Parathyroid adenoma (tissue), 2 donors: ENCODE measurements around the gene GPR107.

Source experiments
- H2AFZ ChIP-seq: fragments of 300-600 bp; sonication (generic); one replicate; pipeline ENCODE4 v1.7.0; 2017; ENCODE audit warnings: antibody characterized with exemption, mild to moderate bottlenecking
- H3K27ac ChIP-seq: fragments of 300-600 bp; sonication (generic); one replicate; pipeline ENCODE4 v1.7.0; 2017
- H3K27me3 ChIP-seq: fragments of 300-600 bp; sonication (generic); one replicate; pipeline ENCODE4 v1.7.0; 2017; ENCODE audit warnings: low read length; ENCODE audit not compliant: control insufficient read depth, insufficient read depth
- H3K36me3 ChIP-seq: fragments of 300-600 bp; sonication (generic); one replicate; pipeline ENCODE4 v1.7.0; 2017; ENCODE audit warnings: low read length; ENCODE audit not compliant: control insufficient read depth, insufficient read depth
- H3K4me1 ChIP-seq: fragments of 300-600 bp; sonication (generic); one replicate; pipeline ENCODE4 v1.7.0; 2017; ENCODE audit warnings: control low read depth
- H3K4me2 ChIP-seq: fragments of 300-600 bp; sonication (generic); one replicate; pipeline ENCODE4 v1.7.0; 2017; ENCODE audit warnings: low read length
- H3K4me3 ChIP-seq: fragments of 300-600 bp; sonication (generic); one replicate; pipeline ENCODE4 v1.7.0; 2017; ENCODE audit warnings: low read depth, low read length
- H3K79me2 ChIP-seq: fragments of 300-600 bp; sonication (generic); one replicate; pipeline ENCODE4 v1.7.0; 2017; ENCODE audit warnings: control low read depth
- H3K9ac ChIP-seq: fragments of 300-600 bp; sonication (generic); one replicate; pipeline ENCODE4 v1.7.0; 2017; ENCODE audit warnings: mild to moderate bottlenecking
- H3K9me3 ChIP-seq: fragments of 300-600 bp; sonication (generic); one replicate; pipeline ENCODE4 v1.7.0; 2017; ENCODE audit warnings: low read length; ENCODE audit not compliant: control insufficient read depth
- TF ChIP-seq, protein P1 (sequence below): fragments of 300-600 bp; sonication (generic); IDR thresholded peaks from one replicate; pipeline ENCODE4 v1.7.0; 2017; ENCODE audit warnings: antibody characterized with exemption, mild to moderate bottlenecking
- donor health status: primary hyperparathyroidism.

GPR107 gene

DNA sequence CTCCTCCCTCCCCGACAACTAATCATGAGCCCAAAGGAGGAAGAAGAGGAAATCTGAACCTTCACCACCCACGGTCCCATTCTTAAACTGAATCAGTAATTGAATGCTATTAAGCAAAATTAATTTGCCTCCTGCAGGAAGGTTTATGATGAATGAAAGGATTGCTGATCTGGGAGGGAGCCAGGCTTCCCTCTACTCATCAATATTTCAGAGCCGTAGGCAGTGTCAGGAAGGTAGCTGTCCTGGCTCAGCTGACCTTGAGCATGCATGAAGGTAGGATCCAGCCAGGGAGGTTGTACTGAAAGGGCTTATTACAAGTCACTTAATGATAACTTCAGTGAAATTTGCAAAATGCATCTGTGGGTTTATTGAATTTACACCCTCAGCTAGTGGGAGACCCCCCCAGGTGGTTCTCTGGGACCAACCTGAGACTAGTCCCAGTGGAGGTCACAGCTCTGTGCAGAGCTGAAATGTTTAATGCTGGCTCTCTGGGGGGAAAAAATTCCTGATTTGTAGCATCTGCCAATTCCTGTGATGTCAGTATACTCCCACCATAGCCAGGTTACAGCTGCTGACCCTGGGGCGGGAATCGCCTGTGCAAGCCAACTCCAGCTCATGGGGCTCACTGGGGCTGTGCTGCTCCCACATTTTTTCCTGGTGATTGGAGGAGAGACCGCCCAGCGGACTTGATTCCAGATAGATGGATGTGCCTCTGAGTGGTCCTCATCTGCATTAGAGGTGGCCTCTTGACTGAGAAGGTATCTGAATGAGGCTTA, 70.6 kb downstream of the GPR107 start:
- Histone ChIP-seq H2AFZ (no peak overlapping the region), H3K27ac (no peak overlapping the region), H3K4me3 (no peak overlapping the region), H3K79me2 (no peaks in the 10 kb centered on the region), H3K4me2 (no peak overlapping the region), H3K36me3 (no peaks in the 10 kb centered on the region), H3K9me3 (no peaks in the 10 kb centered on the region), H3K9ac (no peak overlapping the region), H3K27me3 (no peaks in the 10 kb centered on the region), H3K4me1 (no peaks in the 10 kb centered on the region)
- TF ChIP-seq, protein P1, sequence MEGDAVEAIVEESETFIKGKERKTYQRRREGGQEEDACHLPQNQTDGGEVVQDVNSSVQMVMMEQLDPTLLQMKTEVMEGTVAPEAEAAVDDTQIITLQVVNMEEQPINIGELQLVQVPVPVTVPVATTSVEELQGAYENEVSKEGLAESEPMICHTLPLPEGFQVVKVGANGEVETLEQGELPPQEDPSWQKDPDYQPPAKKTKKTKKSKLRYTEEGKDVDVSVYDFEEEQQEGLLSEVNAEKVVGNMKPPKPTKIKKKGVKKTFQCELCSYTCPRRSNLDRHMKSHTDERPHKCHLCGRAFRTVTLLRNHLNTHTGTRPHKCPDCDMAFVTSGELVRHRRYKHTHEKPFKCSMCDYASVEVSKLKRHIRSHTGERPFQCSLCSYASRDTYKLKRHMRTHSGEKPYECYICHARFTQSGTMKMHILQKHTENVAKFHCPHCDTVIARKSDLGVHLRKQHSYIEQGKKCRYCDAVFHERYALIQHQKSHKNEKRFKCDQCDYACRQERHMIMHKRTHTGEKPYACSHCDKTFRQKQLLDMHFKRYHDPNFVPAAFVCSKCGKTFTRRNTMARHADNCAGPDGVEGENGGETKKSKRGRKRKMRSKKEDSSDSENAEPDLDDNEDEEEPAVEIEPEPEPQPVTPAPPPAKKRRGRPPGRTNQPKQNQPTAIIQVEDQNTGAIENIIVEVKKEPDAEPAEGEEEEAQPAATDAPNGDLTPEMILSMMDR: no peak

DNA sequence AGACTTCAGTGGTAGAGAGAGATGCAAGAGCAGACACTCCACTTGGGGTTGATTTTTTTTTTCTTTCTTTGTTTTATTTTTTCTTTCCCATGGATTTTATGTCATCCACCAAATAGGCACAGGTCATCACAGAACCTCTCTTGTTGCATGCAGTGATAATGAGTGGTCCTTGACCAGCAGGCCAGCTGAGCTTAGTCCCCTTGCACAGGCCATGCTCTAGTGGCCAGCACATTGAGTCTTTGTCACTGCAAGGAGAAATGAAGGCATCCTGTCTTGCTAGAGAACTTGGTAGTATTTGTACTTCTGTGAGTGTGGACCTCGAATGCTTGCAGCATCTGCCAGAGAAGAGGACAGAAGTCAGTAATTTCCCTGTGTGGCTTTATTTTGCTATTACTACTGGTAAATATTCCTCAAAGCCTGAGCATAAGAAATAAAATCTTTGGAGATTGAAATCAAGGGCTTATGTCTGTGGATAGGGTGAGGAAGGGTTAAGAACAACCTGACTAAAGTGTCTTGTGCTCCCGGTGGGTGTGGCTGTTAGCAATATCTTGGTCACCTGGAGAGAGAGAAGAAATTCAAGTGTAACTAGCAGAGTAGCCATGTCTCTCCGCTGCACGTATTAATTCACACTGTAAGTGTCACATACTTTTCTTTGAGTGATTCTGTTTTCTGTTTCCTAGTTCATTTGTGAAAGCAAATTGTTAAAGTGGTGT, 73.2 kb downstream of the GPR107 start:
- Histone ChIP-seq H3K4me3 (no peak overlapping the region), H3K4me1 (no peaks in the 10 kb centered on the region), H3K27ac (no peak overlapping the region), H3K9ac (no peak overlapping the region), H3K9me3 (no peaks in the 10 kb centered on the region), H2AFZ (no peak overlapping the region), H3K36me3 (no peaks in the 10 kb centered on the region), H3K4me2 (no peak overlapping the region), H3K79me2 (no peaks in the 10 kb centered on the region), H3K27me3 (no peaks in the 10 kb centered on the region)
- TF ChIP-seq, protein P1: no peak

DNA sequence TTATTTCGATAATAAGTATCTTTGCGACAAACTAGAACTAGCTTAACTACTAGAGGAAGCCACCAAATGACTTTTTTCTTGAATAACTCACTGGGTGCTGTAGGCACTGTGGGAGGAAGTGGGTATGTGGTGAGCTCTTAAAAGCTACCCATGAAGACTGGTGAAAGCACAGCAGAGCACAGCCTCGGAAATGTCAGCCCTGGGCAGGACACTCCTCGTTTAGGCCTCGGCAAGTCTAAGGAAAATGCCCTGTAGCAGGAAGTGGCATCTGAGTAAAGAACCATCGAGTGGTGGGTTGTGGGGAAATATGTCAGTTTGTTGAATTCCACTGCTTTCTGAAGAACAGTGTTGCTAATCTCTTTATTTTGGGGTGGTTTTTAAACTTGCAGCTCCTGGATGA, 74.5 kb downstream of the GPR107 start:
- Histone ChIP-seq H3K27me3 (no peaks in the 10 kb centered on the region), H2AFZ (no peak overlapping the region), H3K4me2 (no peak overlapping the region), H3K27ac (no peak overlapping the region), H3K9ac (no peak overlapping the region), H3K79me2 (no peaks in the 10 kb centered on the region), H3K4me1 (no peaks in the 10 kb centered on the region), H3K36me3 (no peaks in the 10 kb centered on the region), H3K9me3 (no peaks in the 10 kb centered on the region), H3K4me3 (no peak overlapping the region)
- TF ChIP-seq, protein P1: no peak

DNA sequence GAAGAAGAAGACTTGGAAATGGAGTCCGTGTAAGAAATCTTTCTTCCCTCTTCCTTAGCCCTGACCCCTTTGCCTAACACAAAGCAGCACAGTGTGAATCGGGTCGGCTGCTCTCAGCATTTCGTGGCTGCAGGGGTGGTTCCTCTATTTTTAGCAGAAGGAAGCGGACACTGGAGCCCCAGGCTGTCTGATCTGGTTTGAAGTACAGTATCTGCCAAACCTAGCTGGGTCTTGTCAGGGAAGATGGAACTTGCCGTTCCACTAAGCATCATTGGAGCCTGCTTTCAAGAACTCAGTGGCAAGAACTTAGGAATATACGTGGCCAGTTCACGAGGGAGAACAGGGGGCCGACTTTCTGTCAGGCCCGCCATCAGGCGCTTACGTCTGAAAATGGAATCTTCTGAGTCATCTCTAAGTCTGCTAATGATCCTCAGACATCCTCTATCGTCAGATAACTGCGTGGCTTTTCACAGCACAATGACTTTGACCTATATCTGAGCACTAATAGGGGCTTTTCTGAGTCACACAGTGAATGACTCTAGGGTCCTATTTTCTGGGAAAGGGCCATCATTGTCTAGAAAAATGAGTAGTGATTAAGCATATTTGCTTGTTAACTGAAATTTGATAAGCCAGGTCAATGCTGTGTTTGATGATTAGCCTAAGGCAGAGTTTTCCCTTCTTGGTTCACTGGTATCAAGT, 75.2 kb downstream of the GPR107 start:
- Histone ChIP-seq H3K9me3 (no peaks in the 10 kb centered on the region), H3K36me3 (no peaks in the 10 kb centered on the region), H3K9ac (no peak overlapping the region), H3K4me2 (no peak overlapping the region), H3K4me3 (no peak overlapping the region), H3K4me1 (no peaks in the 10 kb centered on the region), H3K27me3 (no peaks in the 10 kb centered on the region), H2AFZ (no peak overlapping the region), H3K27ac (no peak overlapping the region), H3K79me2 (no peaks in the 10 kb centered on the region)
- TF ChIP-seq, protein P1: no peak
